Neural progenitor cell (in vitro differentiated cells): ENCODE results near the gene GDF9. TPM values are rescaled to one million over a fixed set of nuclear protein-coding genes. Genes with fewer than 3 reads are reported as not detected.
"Not testable (repeated sequence)": the region's sequence is repeated elsewhere in the genome, so short reads cannot be mapped to it uniquely, and the experiment has no call there.

Source experiments
- DNase-seq: peaks from one replicate; pipeline ENCODE4 v3.0.0-alpha.2; 2016; ENCODE audit warnings: low spot score
- H2AFZ ChIP-seq: fragments of 200-600 bp; sonication (generic); replicated peaks from 2 replicates; pipeline ENCODE4 v1.6.1; 2016; ENCODE audit warnings: antibody characterized with exemption
- H3F3A ChIP-seq: fragments of 200-600 bp; sonication (generic); 2 replicates; pipeline ENCODE4 v1.6.1; 2016; ENCODE audit warnings: antibody characterized with exemption, low read depth
- H3K27ac ChIP-seq: fragments of 200-600 bp; sonication (generic); 2 replicates; pipeline ENCODE4 v1.5.1; 2016; ENCODE audit warnings: mild to moderate bottlenecking
- H3K27me3 ChIP-seq: fragments of 200-600 bp; sonication (generic); 2 replicates; pipeline ENCODE4 v1.6.1; 2016; ENCODE audit warnings: mild to moderate bottlenecking, moderate library complexity
- H3K36me3 ChIP-seq: fragments of 200-600 bp; sonication (generic); 2 replicates; pipeline ENCODE4 v1.5.1; 2016
- H3K4me1 ChIP-seq: fragments of 200-600 bp; sonication (generic); 2 replicates; pipeline ENCODE4 v1.6.1; 2016; ENCODE audit warnings: mixed run types
- H3K4me2 ChIP-seq: fragments of 200-600 bp; sonication (generic); 2 replicates; pipeline ENCODE4 v1.6.1; 2016
- H3K4me3 ChIP-seq: fragments of 200-600 bp; sonication (generic); 2 replicates; pipeline ENCODE4 v1.5.1; 2016
- H3K79me2 ChIP-seq: fragments of 200-600 bp; sonication (generic); 2 replicates; pipeline ENCODE4 v1.6.1; 2016; ENCODE audit warnings: low read depth
- H3K9ac ChIP-seq: fragments of 200-600 bp; sonication (generic); 2 replicates; pipeline ENCODE4 v1.6.1; 2016
- H3K9me3 ChIP-seq: fragments of 200-600 bp; sonication (generic); 2 replicates; pipeline ENCODE4 v1.5.1; 2016; ENCODE audit warnings: low read depth
- H4K20me1 ChIP-seq: fragments of 200-600 bp; sonication (generic); 2 replicates; pipeline ENCODE4 v1.6.1; 2016; ENCODE audit warnings: low read depth
- H3K27ac Mint-ChIP-seq: 3 replicates; pipeline ENCODE4 v1.8.0; 2021; ENCODE audit warnings: mixed read lengths
- H3K27me3 Mint-ChIP-seq: 2 replicates; pipeline ENCODE4 v1.8.0; 2022; ENCODE audit warnings: low read depth, mild to moderate bottlenecking, inconsistent platforms, moderate library complexity, mixed read lengths; ENCODE audit not compliant: insufficient read depth
- H3K36me3 Mint-ChIP-seq: 3 replicates; pipeline ENCODE4 v1.8.0; 2021; ENCODE audit warnings: mixed read lengths
- H3K4me1 Mint-ChIP-seq: 3 replicates; pipeline ENCODE4 v1.8.0; 2021; ENCODE audit warnings: mixed read lengths
- H3K4me3 Mint-ChIP-seq: 3 replicates; pipeline ENCODE4 v1.8.0; 2021; ENCODE audit warnings: mild to moderate bottlenecking, moderate library complexity, mixed read lengths
- H3K9me3 Mint-ChIP-seq: 3 replicates; pipeline ENCODE4 v1.8.0; 2020; ENCODE audit warnings: mixed read lengths
- CTCF ChIP-seq: fragments of 200-600 bp; sonication (generic); IDR thresholded peaks from 2 replicates; pipeline ENCODE4 v1.5.1; 2017; ENCODE audit warnings: antibody characterized with exemption, mild to moderate bottlenecking
- EZH2 ChIP-seq: fragments of 200-600 bp; sonication (generic); IDR thresholded peaks from 2 replicates; pipeline ENCODE4 v1.6.1; 2017; ENCODE audit warnings: antibody characterized with exemption, mild to moderate bottlenecking, moderate library complexity
- EZH2phosphoT487 ChIP-seq: fragments of 200-600 bp; sonication (generic); IDR thresholded peaks from 2 replicates; pipeline ENCODE4 v1.6.1; 2017; ENCODE audit warnings: antibody characterized with exemption
- total RNA-seq: library from RNA; depleted of rRNA; stranded (reverse); fragments of >200 nt; gene quantifications from 2 replicates; pipeline ENCODE4 v1.2.3, GENCODE V29; 2015; ENCODE audit warnings: low replicate concordance

The GDF9 gene
- total RNA-seq, 1 donor from 2014 or later: 0.82 TPM

DNA sequence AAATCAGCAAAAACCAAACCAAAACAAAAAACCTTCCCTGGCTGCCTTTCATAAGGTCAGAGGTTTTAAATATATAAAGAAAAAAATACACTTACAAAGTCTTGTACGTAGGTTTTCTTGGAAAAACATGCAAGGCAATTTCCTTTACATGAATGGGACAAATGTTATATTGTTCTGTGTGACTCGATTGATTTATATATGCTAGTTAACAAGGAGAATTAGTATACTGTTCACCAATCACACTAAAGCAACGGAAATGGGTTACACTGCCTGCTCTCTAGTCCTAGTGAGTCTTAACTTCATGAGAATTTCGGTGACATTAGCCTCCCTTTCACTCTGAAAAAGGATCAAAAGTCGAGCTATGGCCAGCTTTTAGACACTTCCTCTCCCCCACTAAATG lies 5.5 kb downstream of the GDF9 start:
- H2AFZ ChIP-seq: no peak overlapping the region
- peaks cover 6% of the 10 kb centered on the region for H3K4me1 Mint-ChIP-seq
- no peak overlapping the region for H3K27ac Mint-ChIP-seq
- H3K9me3 Mint-ChIP-seq: no peaks in the 10 kb centered on the region
- H3K36me3 Mint-ChIP-seq: no peaks in the 10 kb centered on the region
- H3F3A ChIP-seq: peaks cover 8% of the 10 kb centered on the region
- no peaks in the 10 kb centered on the region for H3K36me3 ChIP-seq
- no peak for DNase-seq
- TF ChIP-seq EZH2phosphoT487: no peak
- TF ChIP-seq EZH2: no peak
- no peak for TF ChIP-seq CTCF
- H3K27ac ChIP-seq: no peak overlapping the region
- H3K79me2 ChIP-seq: no peaks in the 10 kb centered on the region
- H3K4me3 Mint-ChIP-seq: no peak overlapping the region
- no peak overlapping the region for H3K4me2 ChIP-seq
- H3K27me3 ChIP-seq: no peaks in the 10 kb centered on the region
- H3K9me3 ChIP-seq: no peaks in the 10 kb centered on the region
- H3K4me1 ChIP-seq: peaks cover 4% of the 10 kb centered on the region
- no peak overlapping the region for H3K9ac ChIP-seq
- no peak overlapping the region for H3K4me3 ChIP-seq
- H4K20me1 ChIP-seq: no peaks in the 10 kb centered on the region
- peaks cover 3% of the 10 kb centered on the region for H3K27me3 Mint-ChIP-seq

GRCh38 chr5:132859889-132860437 lies 6.3 kb downstream of the GDF9 start:
- TF ChIP-seq EZH2 (no peak), EZH2phosphoT487 (no peak), CTCF (no peak)
- Histone ChIP-seq H3K36me3 (no peaks in the 10 kb centered on the region), H3K27ac (no peak overlapping the region), H3K4me1 (no peaks in the 10 kb centered on the region), H3K9ac (no peak overlapping the region), H3K27me3 (no peaks in the 10 kb centered on the region), H4K20me1 (no peaks in the 10 kb centered on the region), H3K4me2 (no peak overlapping the region), H3K9me3 (no peaks in the 10 kb centered on the region), H3F3A (peaks cover under 1% of the 10 kb centered on the region), H3K4me3 (no peak overlapping the region), H3K79me2 (no peaks in the 10 kb centered on the region), H2AFZ (no peak overlapping the region)
- Mint-ChIP-seq H3K27me3 (peaks cover 3% of the 10 kb centered on the region), H3K4me1 (no peaks in the 10 kb centered on the region), H3K4me3 (no peak overlapping the region), H3K36me3 (no peaks in the 10 kb centered on the region), H3K9me3 (no peaks in the 10 kb centered on the region), H3K27ac (no peak overlapping the region)
- DNase-seq: no peak

- no peak overlapping the region for H3K27ac ChIP-seq
- no peak overlapping the region for H3K4me3 ChIP-seq
- H3K4me1 Mint-ChIP-seq: no peaks in the 10 kb centered on the region
- no peak for TF ChIP-seq EZH2
- no peak for TF ChIP-seq EZH2phosphoT487
- no peak for TF ChIP-seq CTCF
- H3K36me3 ChIP-seq: no peaks in the 10 kb centered on the region
- no peak overlapping the region for H3K27ac Mint-ChIP-seq
- H3K4me1 ChIP-seq: no peaks in the 10 kb centered on the region
- no peaks in the 10 kb centered on the region for H3K9me3 ChIP-seq
- no peaks in the 10 kb centered on the region for H3K36me3 Mint-ChIP-seq
- no peak overlapping the region for H3K9ac ChIP-seq
- H4K20me1 ChIP-seq: no peaks in the 10 kb centered on the region
- no peaks in the 10 kb centered on the region for H3K27me3 Mint-ChIP-seq
- H3K9me3 Mint-ChIP-seq: no peaks in the 10 kb centered on the region
- DNase-seq: no peak
- no peak overlapping the region for H3K4me3 Mint-ChIP-seq
- no peaks in the 10 kb centered on the region for H3K79me2 ChIP-seq
- H3K27me3 ChIP-seq: no peaks in the 10 kb centered on the region
- no peak overlapping the region for H3K4me2 ChIP-seq
- H2AFZ ChIP-seq: no peak overlapping the region
- no peaks in the 10 kb centered on the region for H3F3A ChIP-seq
Measured at GRCh38 chr5:132856011-132856410, 10.3 kb downstream of the GDF9 start.

- not testable (repeated sequence) for H3K4me2 ChIP-seq, H3K27me3 ChIP-seq, H3K36me3 ChIP-seq, H3K9me3 Mint-ChIP-seq, H3K4me3 Mint-ChIP-seq, H3K4me3 ChIP-seq, H3K27me3 Mint-ChIP-seq, H3K9me3 ChIP-seq, H3F3A ChIP-seq, H3K79me2 ChIP-seq, H4K20me1 ChIP-seq, H2AFZ ChIP-seq, H3K36me3 Mint-ChIP-seq, H3K9ac ChIP-seq, H3K4me1 ChIP-seq, H3K27ac ChIP-seq, H3K4me1 Mint-ChIP-seq, DNase-seq, H3K27ac Mint-ChIP-seq
Measured at GRCh38 chr5:132854992-132855391, 11.3 kb downstream of the GDF9 start.
